H9 (cell line): ENCODE results near the gene SOHLH1. TPM values are rescaled to one million over a fixed set of nuclear protein-coding genes. Genes with fewer than 3 reads are reported as not detected.

Experiments used
- DNase-seq: peaks from one replicate; pipeline ENCODE4 v3.0.0-alpha.2; 2017
- H2AFZ ChIP-seq: one replicate; pipeline ENCODE4 v1.6.1; 2013; ENCODE audit warnings: mild to moderate bottlenecking, low read length, control low read depth, moderate library complexity
- H2AK5ac ChIP-seq: 2 replicates; pipeline ENCODE4 v1.6.1; 2013; ENCODE audit warnings: low read length, control low read depth, mixed read lengths; ENCODE audit not compliant: insufficient read length
- H2BK120ac ChIP-seq: one replicate; pipeline ENCODE4 v1.6.1; 2013; ENCODE audit warnings: low read depth, mild to moderate bottlenecking, low read length, control low read depth, inconsistent platforms; ENCODE audit not compliant: poor library complexity, severe bottlenecking
- H2BK12ac ChIP-seq: 2 replicates; pipeline ENCODE4 v1.6.1; 2013; ENCODE audit warnings: low read length, control low read depth, mixed read lengths, low read depth; ENCODE audit not compliant: insufficient read length
- H2BK15ac ChIP-seq: 2 replicates; pipeline ENCODE4 v1.6.1; 2013; ENCODE audit warnings: low read depth, low read length, control low read depth
- H2BK20ac ChIP-seq: one replicate; pipeline ENCODE4 v1.6.1; 2013; ENCODE audit warnings: low read depth, mild to moderate bottlenecking, low read length, control low read depth, inconsistent platforms; ENCODE audit not compliant: poor library complexity, severe bottlenecking
- H2BK5ac ChIP-seq: 2 replicates; pipeline ENCODE4 v1.6.1; 2013; ENCODE audit warnings: low read length, control low read depth, mixed read lengths; ENCODE audit not compliant: insufficient read length
- H3K14ac ChIP-seq: 2 replicates; pipeline ENCODE4 v1.6.1; 2013; ENCODE audit warnings: low read length, control low read depth; ENCODE audit not compliant: insufficient read depth
- H3K18ac ChIP-seq: 2 replicates; pipeline ENCODE4 v1.6.1; 2013; ENCODE audit warnings: low read depth, mild to moderate bottlenecking, mixed read lengths, low read length, control low read depth; ENCODE audit not compliant: insufficient read length
- H3K23ac ChIP-seq: 2 replicates; pipeline ENCODE4 v1.6.1; 2013; ENCODE audit warnings: low read length, control low read depth, mixed read lengths, low read depth; ENCODE audit not compliant: insufficient read length
- H3K23me2 ChIP-seq: 2 replicates; pipeline ENCODE4 v1.6.1; 2013; ENCODE audit warnings: low read depth, mild to moderate bottlenecking, mixed read lengths, low read length, control low read depth; ENCODE audit not compliant: insufficient read length, poor library complexity, severe bottlenecking
- H3K27ac ChIP-seq: 2 replicates; pipeline ENCODE4 v1.5.1; 2013; ENCODE audit warnings: low read length, control low read depth, mixed read lengths, low read depth; ENCODE audit not compliant: insufficient read length
- H3K27me3 ChIP-seq: 2 replicates; pipeline ENCODE4 v1.6.1; 2013; ENCODE audit warnings: low read length, control low read depth, inconsistent platforms; ENCODE audit not compliant: insufficient read depth
- H3K4ac ChIP-seq: 2 replicates; pipeline ENCODE4 v1.6.1; 2013; ENCODE audit warnings: low read depth, mild to moderate bottlenecking, control low read depth, inconsistent platforms, low read length, moderate library complexity
- H3K4me1 ChIP-seq: 2 replicates; pipeline ENCODE4 v1.6.1; 2013; ENCODE audit warnings: low read length, control low read depth, inconsistent platforms; ENCODE audit not compliant: insufficient read depth
- H3K4me2 ChIP-seq: 2 replicates; pipeline ENCODE4 v1.6.1; 2013; ENCODE audit warnings: low read length, control low read depth, mixed read lengths; ENCODE audit not compliant: insufficient read length, insufficient read depth
- H3K56ac ChIP-seq: 2 replicates; pipeline ENCODE4 v1.6.1; 2013; ENCODE audit warnings: low read depth, mild to moderate bottlenecking, mixed read lengths, low read length, control low read depth; ENCODE audit not compliant: insufficient read length
- H3K79me1 ChIP-seq: 2 replicates; pipeline ENCODE4 v1.6.1; 2013; ENCODE audit warnings: low read depth, mild to moderate bottlenecking, moderate library complexity, low read length, control low read depth, inconsistent platforms; ENCODE audit not compliant: insufficient read depth, poor library complexity, severe bottlenecking
- H3K79me2 ChIP-seq: 2 replicates; pipeline ENCODE4 v1.6.1; 2013; ENCODE audit warnings: low read length, control low read depth, inconsistent platforms; ENCODE audit not compliant: insufficient read depth
- H3K9ac ChIP-seq: 2 replicates; pipeline ENCODE4 v1.6.1; 2013; ENCODE audit warnings: low read length, control low read depth, mixed read lengths; ENCODE audit not compliant: insufficient read length; ENCODE audit errors: extremely low read depth
- H3K9me3 ChIP-seq: one replicate; pipeline ENCODE4 v1.6.1; 2013; ENCODE audit warnings: low read depth, low read length, inconsistent platforms; ENCODE audit not compliant: control insufficient read depth
- H3T11ph ChIP-seq: one replicate; pipeline ENCODE4 v1.6.1; 2013; ENCODE audit warnings: mild to moderate bottlenecking, low read length, control low read depth, inconsistent platforms
- H4K20me1 ChIP-seq: one replicate; pipeline ENCODE4 v1.6.1; 2013; ENCODE audit not compliant: control insufficient read depth, insufficient read length, insufficient read depth
- H4K5ac ChIP-seq: 2 replicates; pipeline ENCODE4 v1.6.1; 2013; ENCODE audit warnings: low read depth, mild to moderate bottlenecking, mixed read lengths, low read length, control low read depth; ENCODE audit not compliant: insufficient read length
- H4K8ac ChIP-seq: replicated peaks from 2 replicates; pipeline ENCODE4 v1.6.1; 2013; ENCODE audit warnings: low read length, control low read depth, mixed read lengths, low read depth; ENCODE audit not compliant: insufficient read length
- H4K91ac ChIP-seq: 2 replicates; pipeline ENCODE4 v1.6.1; 2013; ENCODE audit warnings: low read depth, mild to moderate bottlenecking, moderate library complexity, mixed read lengths, low read length, control low read depth; ENCODE audit not compliant: insufficient read length
- H3K27ac Mint-ChIP-seq, 3 experiments: 2 replicates in 2 of 3; 3 replicates in 1 of 3; pipeline ENCODE4 v1.8.0; 2020 to 2021; ENCODE audit warnings: mixed read lengths in 3 of 3, mild to moderate bottlenecking in 1 of 3, moderate library complexity in 1 of 3
- H3K27me3 Mint-ChIP-seq: 2 replicates; pipeline ENCODE4 v1.8.0; 2021; ENCODE audit warnings: low read depth, mild to moderate bottlenecking, moderate library complexity, mixed read lengths
- H3K36me3 Mint-ChIP-seq, 3 experiments: 2 replicates in 2 of 3; 3 replicates in 1 of 3; pipeline ENCODE4 v1.8.0; 2020 to 2021; ENCODE audit warnings: low read depth in 3 of 3, mixed read lengths in 3 of 3; ENCODE audit not compliant: insufficient read depth in 1 of 3
- H3K4me1 Mint-ChIP-seq, 2 experiments: 2 replicates each; pipeline ENCODE4 v1.8.0; 2020; ENCODE audit warnings: mixed read lengths in 2 of 2
- H3K4me3 Mint-ChIP-seq, 2 experiments: 2 replicates in 1 of 2; 3 replicates in 1 of 2; pipeline ENCODE4 v1.8.0; 2020 to 2021; ENCODE audit warnings: mild to moderate bottlenecking in 2 of 2, mixed read lengths in 2 of 2, moderate library complexity in 1 of 2
- H3K9me3 Mint-ChIP-seq, 2 experiments: 2 replicates in 1 of 2; 3 replicates in 1 of 2; pipeline ENCODE4 v1.8.0; 2020; ENCODE audit warnings: mild to moderate bottlenecking in 2 of 2, mixed read lengths in 2 of 2, moderate library complexity in 1 of 2
- CTCF ChIP-seq: fragments of 200-600 bp; sonication (generic); conservative IDR thresholded peaks from 3 replicates; pipeline ENCODE4 v1.8.0; 2021; ENCODE audit warnings: antibody characterized with exemption, mild to moderate bottlenecking
- WGBS: extraction: QIAGEN DNeasy Blood & Tissue Kit; methylation state at CpG from one replicate; pipeline ENCODE4 v1.1.7; 2013; ENCODE audit warnings: missing lambda C conversion rate, low lambda C conversion rate, mixed read lengths; ENCODE audit not compliant: insufficient read length; ENCODE audit errors: extremely low coverage; 5-methylcytosine and 5-hydroxymethylcytosine counted together
- total RNA-seq: library from RNA; stranded (reverse); gene quantifications from 2 replicates; pipeline ENCODE4 v1.2.1, GENCODE V29; 2021

The SOHLH1 gene
- total RNA-seq, 1 experiment from 2014 or later, result not detected

DNA sequence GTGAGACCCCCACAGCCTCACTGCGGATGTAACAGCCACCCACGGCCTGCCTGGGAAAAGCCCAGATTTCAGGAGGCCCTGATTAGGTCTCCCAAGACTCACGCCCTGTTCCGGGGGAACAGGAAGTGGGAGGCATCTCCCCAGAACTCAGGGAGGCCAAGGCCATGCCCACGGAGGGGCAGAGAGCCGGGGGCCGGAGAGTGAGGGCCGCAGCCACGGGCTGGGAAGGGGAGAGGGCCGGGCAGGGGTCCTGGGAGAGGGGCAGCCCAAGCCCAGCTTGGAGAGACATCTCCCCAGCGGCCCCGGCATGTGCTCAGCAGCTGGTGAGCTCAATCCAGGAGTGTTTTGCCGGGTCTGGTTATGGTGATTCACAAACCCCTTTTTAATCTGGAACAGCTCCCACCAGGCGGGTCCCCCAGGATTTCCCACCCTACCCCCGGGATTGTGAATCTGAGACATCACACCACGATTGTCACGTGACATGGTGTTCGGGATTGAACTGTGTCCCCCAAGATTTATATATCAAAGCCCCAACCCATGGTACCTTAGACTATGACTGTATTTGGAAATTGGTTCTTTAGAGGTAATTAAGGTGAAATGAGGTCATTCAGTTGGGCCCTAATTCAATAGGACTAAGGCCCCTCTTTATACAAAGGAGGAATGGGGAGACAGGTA, 29.3 kb upstream of the SOHLH1 start:
- no peak for DNase-seq
- Histone ChIP-seq H3K79me2 (no peaks in the 10 kb centered on the region), H3K14ac (no peak overlapping the region), H3K23ac (no peak overlapping the region), H2BK5ac (no peak overlapping the region), H3K4ac (no peak overlapping the region), H3K79me1 (no peaks in the 10 kb centered on the region), H3K27me3 (0 out of 2 replicates have a peak, but pooled peaks cover 2% of the 10 kb centered on the region), H3K23me2 (no peaks in the 10 kb centered on the region), H3K56ac (no peak overlapping the region), H2BK120ac (no peak overlapping the region), H3K4me2 (no peak overlapping the region), H4K91ac (no peak overlapping the region), H3K9ac (no peak overlapping the region), H4K8ac (no peak overlapping the region), H4K20me1 (no peaks in the 10 kb centered on the region), H3K4me1 (no peaks in the 10 kb centered on the region; the same call in 1 of the 2 replicates), H3K27ac (no peak overlapping the region), H2BK12ac (no peak overlapping the region), H2AFZ (no peak overlapping the region), H2BK15ac (no peak overlapping the region), H3K9me3 (peaks cover 7% of the 10 kb centered on the region), H4K5ac (no peak overlapping the region), H3T11ph (no peak overlapping the region), H2BK20ac (no peak overlapping the region), H3K18ac (no peak overlapping the region), H2AK5ac (no peak overlapping the region)
- TF ChIP-seq CTCF, result no peak
- H3K36me3 Mint-ChIP-seq, result peaks cover 3 to 21% (median 13%) of the 10 kb centered on the region in 3 experiments
- H3K27me3 Mint-ChIP-seq, result peaks cover 20% of the 10 kb centered on the region
- no CpG with 5 or more reads among the region's 18 CpGs for WGBS
- H3K4me3 Mint-ChIP-seq, result no peak overlapping the region
- no peak overlapping the region for H3K27ac Mint-ChIP-seq
- peaks cover 14 to 17% of the 10 kb centered on the region in 2 experiments for H3K4me1 Mint-ChIP-seq
- H3K9me3 Mint-ChIP-seq, result peaks cover 21 to 22% of the 10 kb centered on the region in 2 experiments
